HepG2 (cell line): ENCODE results near the gene HSCB. TPM values are rescaled to one million over a fixed set of nuclear protein-coding genes. Genes with fewer than 3 reads are reported as not detected.

Source experiments
- BCL6 ChIP-seq: IDR thresholded peaks from 2 replicates; pipeline ENCODE4 v1.6.1; 2016; ENCODE audit warnings: missing genetic modification reagents, missing compliant biosample characterization
- FOXA3 ChIP-seq: IDR thresholded peaks from 2 replicates; pipeline ENCODE4 v1.6.1; 2016; ENCODE audit warnings: missing genetic modification reagents, missing compliant biosample characterization
- RBAK ChIP-seq: sonication (generic); formaldehyde crosslinking; IDR thresholded peaks from 2 replicates; pipeline ENCODE4 v1.5.1; 2020; ENCODE audit warnings: mild to moderate bottlenecking, missing genetic modification reagents
- RELA ChIP-seq: sonication (generic); formaldehyde crosslinking; IDR thresholded peaks from 2 replicates; pipeline ENCODE4 v1.4.0; 2020; ENCODE audit warnings: missing genetic modification reagents
- RXRB ChIP-seq: IDR thresholded peaks from 2 replicates; pipeline ENCODE4 v1.6.1; 2016; ENCODE audit warnings: borderline replicate concordance, missing genetic modification reagents, missing compliant biosample characterization
- SETDB1 ChIP-seq: sonication (generic); formaldehyde crosslinking; IDR thresholded peaks from 2 replicates; pipeline ENCODE4 v1.5.1; 2020; ENCODE audit warnings: missing genetic modification reagents, mild to moderate bottlenecking, borderline replicate concordance
- SOX13 ChIP-seq, 3 experiments: fragments of 450-650 bp in 1 of 3; sonication (generic) in 1 of 3; formaldehyde crosslinking in 1 of 3; IDR thresholded peaks in 2 of 3; conservative IDR thresholded peaks in 1 of 3; 2 replicates each; pipeline versions ENCODE4 v1.5.0 to v1.6.1; 2016 to 2020; ENCODE audit warnings: antibody characterized with exemption in 1 of 3, mild to moderate bottlenecking in 1 of 3, missing compliant biosample characterization in 1 of 3, missing genetic modification reagents in 1 of 3, moderate library complexity in 1 of 3
- STAT6 ChIP-seq: sonication (generic); formaldehyde crosslinking; IDR thresholded peaks from 2 replicates; pipeline ENCODE4 v1.4.0; 2020; ENCODE audit warnings: missing genetic modification reagents, mild to moderate bottlenecking, borderline replicate concordance
- THAP8 ChIP-seq: sonication (generic); formaldehyde crosslinking; IDR thresholded peaks from 2 replicates; pipeline ENCODE4 v1.5.1; 2020; ENCODE audit warnings: missing genetic modification reagents, mild to moderate bottlenecking, borderline replicate concordance
- TRIM24 ChIP-seq: sonication (generic); formaldehyde crosslinking; IDR thresholded peaks from 2 replicates; pipeline ENCODE4 v1.8.0; 2022; ENCODE audit warnings: mild to moderate bottlenecking, missing genetic modification reagents
- U2AF1 ChIP-seq: fragments of 200-400 bp; formaldehyde crosslinking; optimal IDR thresholded peaks from 2 replicates; pipeline ENCODE3; 2017; ENCODE audit warnings: mild to moderate bottlenecking, low read depth, low read length
- ZBED4 ChIP-seq: sonication (generic); formaldehyde crosslinking; IDR thresholded peaks from 2 replicates; pipeline ENCODE4 v1.4.0; 2020; ENCODE audit warnings: missing genetic modification reagents, borderline replicate concordance
- ZNF326 ChIP-seq: sonication (generic); formaldehyde crosslinking; IDR thresholded peaks from 2 replicates; pipeline ENCODE4 v1.4.0; 2020; ENCODE audit warnings: missing genetic modification reagents, borderline replicate concordance
- ZNF468 ChIP-seq: sonication (generic); formaldehyde crosslinking; IDR thresholded peaks from 2 replicates; pipeline ENCODE4 v1.8.0; 2022; ENCODE audit warnings: mild to moderate bottlenecking, moderate library complexity, missing genetic modification reagents
- ZNF563 ChIP-seq: sonication (generic); formaldehyde crosslinking; IDR thresholded peaks from 2 replicates; pipeline ENCODE4 v1.8.0; 2022; ENCODE audit warnings: mild to moderate bottlenecking, moderate library complexity, missing genetic modification reagents
- ZSCAN25 ChIP-seq: sonication (generic); formaldehyde crosslinking; IDR thresholded peaks from 2 replicates; pipeline ENCODE4 v1.8.0; 2022; ENCODE audit warnings: mild to moderate bottlenecking, missing genetic modification reagents
- polyA plus RNA-seq, 8 experiments: library from polyadenylated mRNA; depleted of rRNA in 3 of 8; stranded (reverse) in 7 of 8; unstranded in 1 of 8; fragments of >200 nt; fragmentation: Illumina TruSeq in 4 of 8; extraction: Trizol in 4 of 8; gene quantifications; 2 replicates each; pipeline versions ENCODE4 v1.2.1 to v1.2.3, GENCODE V29; 2011 to 2016; ENCODE audit warnings: low read depth in 4 of 8, missing spikeins in 1 of 8, mixed read lengths in 1 of 8; ENCODE audit not compliant: insufficient read depth in 1 of 8
- total RNA-seq, 5 experiments: library from RNA; depleted of rRNA; stranded (reverse); fragments of >200 nt; fragmentation: Illumina TruSeq; extraction: Trizol; gene quantifications; 2 replicates each; pipeline ENCODE4 v1.2.3, GENCODE V29; 2016; ENCODE audit warnings: low read depth in 1 of 5
- TF ChIP-seq, protein P1 (sequence below): sonication (generic); formaldehyde crosslinking; IDR thresholded peaks from 2 replicates; pipeline ENCODE4 v1.5.0; 2020; ENCODE audit warnings: missing genetic modification reagents
- TF ChIP-seq, protein P2 (sequence below): fragments of 450-650 bp; IDR thresholded peaks from 2 replicates; pipeline ENCODE4 v1.6.1; 2017

HSCB gene
- total and polyA plus RNA-seq, 2 of the 13 experiments (the other 11 are each of a cell fraction or from before 2014, with no cell fraction given) = 15.4 to 20.9 TPM

DNA sequence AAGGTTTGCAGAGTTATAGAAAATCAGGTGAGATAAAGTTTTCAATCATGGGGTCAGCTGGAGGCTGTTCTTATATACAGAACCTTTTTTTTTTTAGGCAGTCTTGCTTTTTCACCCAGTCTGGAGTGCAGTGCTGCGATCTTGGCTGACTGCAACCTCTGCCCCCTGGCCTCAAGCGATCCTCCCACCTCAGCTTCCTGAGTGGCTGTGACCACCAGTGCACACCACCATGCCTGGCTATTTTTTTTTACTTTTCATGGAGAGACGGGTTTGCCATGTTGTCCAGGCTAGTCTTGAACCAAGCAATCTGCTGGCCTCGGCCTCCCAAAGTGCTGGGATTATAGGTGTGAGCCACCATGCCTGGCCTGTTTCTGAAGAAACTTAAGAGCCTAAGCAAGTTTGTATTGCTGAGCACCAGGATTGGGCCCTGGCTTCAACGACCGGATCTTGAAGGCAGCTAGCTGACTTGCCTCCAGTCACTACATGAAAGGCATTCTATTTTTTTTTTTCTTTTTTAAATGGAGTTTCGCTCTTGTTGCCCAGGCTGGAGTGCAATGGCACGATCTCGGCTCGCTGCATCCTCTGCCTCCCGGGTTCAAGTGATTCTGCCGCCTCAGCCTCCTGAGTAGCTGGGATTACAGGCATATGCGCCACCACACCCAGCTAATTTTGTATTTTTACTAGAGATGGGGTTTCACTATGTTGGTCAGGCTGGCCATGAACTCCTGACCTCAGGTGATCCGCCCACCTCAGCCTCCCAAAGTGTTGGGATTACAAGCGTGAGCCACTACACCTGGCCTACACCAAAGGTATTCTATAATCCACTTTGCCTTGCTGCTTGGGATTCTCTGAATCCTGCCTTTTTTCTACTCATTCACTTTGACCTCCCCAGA is 50.9 kb downstream of the HSCB start (continued):
- TF ChIP-seq FOXA3 (CRISPR knock-in tag) = 0 out of 2 replicates have a peak, but pooled peaks have one; percentile 26
- TF ChIP-seq TRIM24 (CRISPR knock-in tag) = no peak
- no peak for TF ChIP-seq RBAK (CRISPR knock-in tag)
- TF ChIP-seq ZNF326 (CRISPR knock-in tag) = no peak
- TF ChIP-seq THAP8 (CRISPR knock-in tag) = no peak
- TF ChIP-seq SETDB1 = no peak
- TF ChIP-seq RELA (CRISPR knock-in tag) = no peak
- TF ChIP-seq ZSCAN25 (CRISPR knock-in tag) = 0 out of 2 replicates have a peak, but pooled peaks have one; percentile 9
- TF ChIP-seq STAT6 = no peak
- TF ChIP-seq ZBED4 (CRISPR knock-in tag) = no peak
- TF ChIP-seq SOX13 (IDR thresholded peaks at IDR 0.05) = no peak
- TF ChIP-seq SOX13 (CRISPR knock-in tag; conservative IDR thresholded peaks at IDR 0.05 in 1 of 2, IDR thresholded peaks at IDR 0.05 in 1 of 2) = peak in 1 of 2 experiments; percentile 46; a peak in 1 of 4 replicates
- TF ChIP-seq ZNF563 (CRISPR knock-in tag) = no peak
- TF ChIP-seq BCL6 (CRISPR knock-in tag) = peak; percentile 56
- TF ChIP-seq, protein P1, sequence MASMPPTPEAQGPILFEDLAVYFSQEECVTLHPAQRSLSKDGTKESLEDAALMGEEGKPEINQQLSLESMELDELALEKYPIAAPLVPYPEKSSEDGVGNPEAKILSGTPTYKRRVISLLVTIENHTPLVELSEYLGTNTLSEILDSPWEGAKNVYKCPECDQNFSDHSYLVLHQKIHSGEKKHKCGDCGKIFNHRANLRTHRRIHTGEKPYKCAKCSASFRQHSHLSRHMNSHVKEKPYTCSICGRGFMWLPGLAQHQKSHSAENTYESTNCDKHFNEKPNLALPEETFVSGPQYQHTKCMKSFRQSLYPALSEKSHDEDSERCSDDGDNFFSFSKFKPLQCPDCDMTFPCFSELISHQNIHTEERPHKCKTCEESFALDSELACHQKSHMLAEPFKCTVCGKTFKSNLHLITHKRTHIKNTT = no peak
- TF ChIP-seq U2AF1 = no peak
- TF ChIP-seq, protein P2, sequence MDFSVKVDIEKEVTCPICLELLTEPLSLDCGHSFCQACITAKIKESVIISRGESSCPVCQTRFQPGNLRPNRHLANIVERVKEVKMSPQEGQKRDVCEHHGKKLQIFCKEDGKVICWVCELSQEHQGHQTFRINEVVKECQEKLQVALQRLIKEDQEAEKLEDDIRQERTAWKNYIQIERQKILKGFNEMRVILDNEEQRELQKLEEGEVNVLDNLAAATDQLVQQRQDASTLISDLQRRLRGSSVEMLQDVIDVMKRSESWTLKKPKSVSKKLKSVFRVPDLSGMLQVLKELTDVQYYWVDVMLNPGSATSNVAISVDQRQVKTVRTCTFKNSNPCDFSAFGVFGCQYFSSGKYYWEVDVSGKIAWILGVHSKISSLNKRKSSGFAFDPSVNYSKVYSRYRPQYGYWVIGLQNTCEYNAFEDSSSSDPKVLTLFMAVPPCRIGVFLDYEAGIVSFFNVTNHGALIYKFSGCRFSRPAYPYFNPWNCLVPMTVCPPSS = no peak
- peak; percentile 51; the same call in 1 of the 2 replicates for TF ChIP-seq RXRB (CRISPR knock-in tag)
- TF ChIP-seq ZNF468 (CRISPR knock-in tag) = no peak
